OCI-LY7 (cell line): Measurements from ENCODE around the gene PDE6G.

Experiments
- EZH2phosphoT487 ChIP-seq: fragments of 200-600 bp; sonication (generic); IDR thresholded peaks from 2 replicates; pipeline ENCODE4 v1.6.1; 2018; ENCODE audit warnings: low read depth, borderline replicate concordance, mild to moderate bottlenecking, mixed run types, antibody characterized with exemption, low read length, moderate library complexity, mixed read lengths
- TF ChIP-seq, protein P1 (sequence below): fragments of 200-600 bp; sonication (generic); conservative IDR thresholded peaks from 2 replicates; pipeline ENCODE4 v1.5.1; 2014; ENCODE audit warnings: mild to moderate bottlenecking, antibody characterized with exemption, low read length, moderate library complexity, mixed read lengths

DNA sequence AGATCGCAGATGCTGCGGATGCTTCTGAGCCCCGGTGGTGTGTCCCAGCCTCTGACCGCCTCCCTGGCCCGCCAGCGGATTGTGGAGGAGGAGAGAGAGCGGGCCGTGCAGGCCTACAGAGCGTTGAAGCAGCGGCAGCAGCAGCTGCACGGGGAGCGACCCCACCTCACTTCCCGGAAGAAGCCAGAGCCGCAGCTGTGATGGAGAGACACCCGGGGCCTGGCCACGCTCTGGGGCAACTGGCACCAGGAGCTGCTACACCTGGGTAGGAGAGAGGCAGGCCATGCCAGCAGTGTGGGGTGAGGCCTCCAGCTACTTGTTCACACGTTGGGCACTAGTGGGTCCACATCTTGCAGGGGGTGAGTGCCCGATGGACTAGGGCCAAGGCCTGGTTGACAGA, 16.2 kb upstream of the PDE6G start:
- TF ChIP-seq, protein P1, sequence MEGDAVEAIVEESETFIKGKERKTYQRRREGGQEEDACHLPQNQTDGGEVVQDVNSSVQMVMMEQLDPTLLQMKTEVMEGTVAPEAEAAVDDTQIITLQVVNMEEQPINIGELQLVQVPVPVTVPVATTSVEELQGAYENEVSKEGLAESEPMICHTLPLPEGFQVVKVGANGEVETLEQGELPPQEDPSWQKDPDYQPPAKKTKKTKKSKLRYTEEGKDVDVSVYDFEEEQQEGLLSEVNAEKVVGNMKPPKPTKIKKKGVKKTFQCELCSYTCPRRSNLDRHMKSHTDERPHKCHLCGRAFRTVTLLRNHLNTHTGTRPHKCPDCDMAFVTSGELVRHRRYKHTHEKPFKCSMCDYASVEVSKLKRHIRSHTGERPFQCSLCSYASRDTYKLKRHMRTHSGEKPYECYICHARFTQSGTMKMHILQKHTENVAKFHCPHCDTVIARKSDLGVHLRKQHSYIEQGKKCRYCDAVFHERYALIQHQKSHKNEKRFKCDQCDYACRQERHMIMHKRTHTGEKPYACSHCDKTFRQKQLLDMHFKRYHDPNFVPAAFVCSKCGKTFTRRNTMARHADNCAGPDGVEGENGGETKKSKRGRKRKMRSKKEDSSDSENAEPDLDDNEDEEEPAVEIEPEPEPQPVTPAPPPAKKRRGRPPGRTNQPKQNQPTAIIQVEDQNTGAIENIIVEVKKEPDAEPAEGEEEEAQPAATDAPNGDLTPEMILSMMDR, result no peak
- no peak for TF ChIP-seq EZH2phosphoT487
